Fibroblast of lung (primary cell): Measurements from ENCODE around the gene EEFSEC. TPM values are rescaled to one million over a fixed set of nuclear protein-coding genes. Genes with fewer than 3 reads are reported as not detected.

ENCODE experiments used
- DNase-seq, 2 donors: peaks; one replicate each; pipeline versions ENCODE4 v3.0.0 to v3.0.0-alpha.2; 2010; ENCODE audit warnings: low read depth in 2 of 2
- H2AFZ ChIP-seq: 2 replicates; pipeline ENCODE4 v1.5.1; 2012; ENCODE audit warnings: low read length, control low read depth, inconsistent platforms
- H3K27ac ChIP-seq: 2 replicates; pipeline ENCODE4 v1.5.1; 2011; ENCODE audit warnings: low read length, control low read depth; ENCODE audit not compliant: insufficient read depth
- H3K27me3 ChIP-seq: 2 replicates; pipeline ENCODE4 v1.5.1; 2011; ENCODE audit warnings: mild to moderate bottlenecking, low read length; ENCODE audit not compliant: control insufficient read depth, insufficient read depth
- H3K36me3 ChIP-seq: 2 replicates; pipeline ENCODE4 v1.5.1; 2011; ENCODE audit warnings: low read length; ENCODE audit not compliant: control insufficient read depth, insufficient read depth
- H3K4me1 ChIP-seq: 2 replicates; pipeline ENCODE4 v1.5.1; 2011; ENCODE audit warnings: low read length; ENCODE audit not compliant: control insufficient read depth, insufficient read depth; ENCODE audit errors: extremely low read depth
- H3K4me2 ChIP-seq: 2 replicates; pipeline ENCODE4 v1.5.1; 2011; ENCODE audit warnings: low read length, control low read depth; ENCODE audit not compliant: insufficient read depth; ENCODE audit errors: extremely low read depth
- H3K4me3 ChIP-seq, 4 experiments: fragments of 200-600 bp in 1 of 4; sonication (generic) in 1 of 4; replicated peaks in 1 of 4; 2 replicates each; pipeline ENCODE4 v1.5.1; 2011 to 2016; ENCODE audit warnings: low read length in 4 of 4, low read depth in 3 of 4, mild to moderate bottlenecking in 3 of 4, control low read depth in 2 of 4, inconsistent platforms in 1 of 4, mixed read lengths in 1 of 4; ENCODE audit not compliant: insufficient read depth in 1 of 4; ENCODE audit errors: control extremely low read depth in 1 of 4
- H3K79me2 ChIP-seq: 2 replicates; pipeline ENCODE4 v1.5.1; 2012; ENCODE audit warnings: mild to moderate bottlenecking, low read length, inconsistent platforms; ENCODE audit not compliant: control insufficient read depth, insufficient read depth
- H3K9ac ChIP-seq: 2 replicates; pipeline ENCODE4 v1.5.1; 2011; ENCODE audit warnings: mild to moderate bottlenecking, low read length, control low read depth; ENCODE audit not compliant: insufficient read depth
- H3K9me3 ChIP-seq: 2 replicates; pipeline ENCODE4 v1.5.1; 2012; ENCODE audit warnings: low read depth, low read length; ENCODE audit not compliant: control insufficient read depth, insufficient read depth
- H4K20me1 ChIP-seq: 2 replicates; pipeline ENCODE4 v1.5.1; 2011; ENCODE audit warnings: low read length; ENCODE audit not compliant: control insufficient read depth, insufficient read depth; ENCODE audit errors: extremely low read depth
- EZH2 ChIP-seq: IDR thresholded peaks from 2 replicates; pipeline ENCODE4 v1.5.1; 2012; ENCODE audit warnings: low read length, control low read depth, mild to moderate bottlenecking; ENCODE audit errors: missing control alignments
- polyA plus RNA-seq, 2 donors: library from polyadenylated mRNA; depleted of rRNA in 1 of 2; stranded (reverse) in 1 of 2; unstranded in 1 of 2; fragments of >200 nt; gene quantifications; 2 replicates each; pipeline ENCODE4 v1.2.1, GENCODE V29; 2011 to 2012; ENCODE audit warnings: missing spikeins in 1 of 2
- total RNA-seq: library from RNA; depleted of rRNA; stranded (reverse); fragments of >200 nt; gene quantifications from 2 replicates; pipeline ENCODE4 v1.2.1, GENCODE V29; 2014
- TF ChIP-seq, protein P1 (sequence below), 2 donors: IDR thresholded peaks in 1 of 2; conservative IDR thresholded peaks in 1 of 2; 1 replicate in 1 of 2; 2 replicates in 1 of 2; pipeline ENCODE4 v1.5.1; 2011 to 2012; ENCODE audit warnings: low read length in 2 of 2, control low read depth in 1 of 2, inconsistent platforms in 1 of 2, low read depth in 1 of 2, mild to moderate bottlenecking in 1 of 2

Gene EEFSEC
- total and polyA plus RNA-seq, 2 donors (not counting 1 experiment from before 2014, with no cell fraction given): 2.6 to 5.0 TPM

DNA sequence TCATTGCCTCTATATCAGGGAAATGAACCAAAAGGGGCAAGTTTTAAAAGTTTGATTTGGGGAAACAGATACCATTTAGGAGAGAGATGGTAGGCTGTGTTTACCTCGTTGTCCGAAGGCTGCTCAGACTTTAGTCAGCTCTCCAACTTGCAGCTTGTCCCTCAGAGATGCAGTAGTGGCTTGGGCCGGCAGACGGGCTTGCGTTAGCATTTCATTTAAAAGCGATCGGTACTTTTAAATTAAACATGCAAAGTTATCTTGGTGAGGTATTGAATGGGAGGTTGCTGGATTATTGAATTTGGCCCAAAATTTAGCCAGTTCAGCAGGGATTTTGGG is 26.2 kb downstream of the EEFSEC start:
- Histone ChIP-seq H3K9ac (no peak overlapping the region), H3K36me3 (no peaks in the 10 kb centered on the region), H3K4me3 (peak overlapping the region in 3 of 4 experiments; percentile 22 to 52 (median 50)), H3K4me1 (no peaks in the 10 kb centered on the region), H2AFZ (peak overlapping the region; percentile 2), H3K79me2 (no peaks in the 10 kb centered on the region), H3K27ac (no peak overlapping the region), H4K20me1 (no peaks in the 10 kb centered on the region), H3K9me3 (no peaks in the 10 kb centered on the region), H3K27me3 (no peaks in the 10 kb centered on the region), H3K4me2 (peak overlapping the region; percentile 82)
- TF ChIP-seq, protein P1, sequence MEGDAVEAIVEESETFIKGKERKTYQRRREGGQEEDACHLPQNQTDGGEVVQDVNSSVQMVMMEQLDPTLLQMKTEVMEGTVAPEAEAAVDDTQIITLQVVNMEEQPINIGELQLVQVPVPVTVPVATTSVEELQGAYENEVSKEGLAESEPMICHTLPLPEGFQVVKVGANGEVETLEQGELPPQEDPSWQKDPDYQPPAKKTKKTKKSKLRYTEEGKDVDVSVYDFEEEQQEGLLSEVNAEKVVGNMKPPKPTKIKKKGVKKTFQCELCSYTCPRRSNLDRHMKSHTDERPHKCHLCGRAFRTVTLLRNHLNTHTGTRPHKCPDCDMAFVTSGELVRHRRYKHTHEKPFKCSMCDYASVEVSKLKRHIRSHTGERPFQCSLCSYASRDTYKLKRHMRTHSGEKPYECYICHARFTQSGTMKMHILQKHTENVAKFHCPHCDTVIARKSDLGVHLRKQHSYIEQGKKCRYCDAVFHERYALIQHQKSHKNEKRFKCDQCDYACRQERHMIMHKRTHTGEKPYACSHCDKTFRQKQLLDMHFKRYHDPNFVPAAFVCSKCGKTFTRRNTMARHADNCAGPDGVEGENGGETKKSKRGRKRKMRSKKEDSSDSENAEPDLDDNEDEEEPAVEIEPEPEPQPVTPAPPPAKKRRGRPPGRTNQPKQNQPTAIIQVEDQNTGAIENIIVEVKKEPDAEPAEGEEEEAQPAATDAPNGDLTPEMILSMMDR (conservative IDR thresholded peaks at IDR 0.05 in 1 of 2, IDR thresholded peaks at IDR 0.05 in 1 of 2; ENCODE audit: low read depth in 1 of 2, low read length in 2 of 2): no peak
- TF ChIP-seq EZH2: no peak
- DNase-seq: no peak

DNA sequence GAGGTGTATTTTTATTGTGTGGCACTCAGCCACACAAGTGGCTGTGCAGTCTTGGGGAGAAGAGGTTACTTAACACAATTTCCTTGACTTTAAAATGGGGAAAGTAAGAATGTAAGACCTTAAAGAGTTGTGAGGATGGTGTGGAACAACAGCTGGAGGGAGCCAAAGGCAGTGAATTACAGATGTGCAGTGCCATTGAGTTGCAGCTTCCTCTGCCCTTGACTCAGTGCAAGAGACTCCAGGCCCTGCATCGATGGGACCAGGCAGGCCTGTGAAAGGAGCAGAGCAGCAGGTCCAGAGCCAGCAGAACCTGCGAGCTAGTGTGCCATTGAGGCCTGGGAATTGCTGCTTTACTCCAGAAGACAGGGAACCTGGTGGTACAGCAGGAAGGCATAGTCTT is 27.2 kb downstream of the EEFSEC start:
- Histone ChIP-seq H3K79me2 (no peaks in the 10 kb centered on the region), H2AFZ (no peak overlapping the region)

DNA sequence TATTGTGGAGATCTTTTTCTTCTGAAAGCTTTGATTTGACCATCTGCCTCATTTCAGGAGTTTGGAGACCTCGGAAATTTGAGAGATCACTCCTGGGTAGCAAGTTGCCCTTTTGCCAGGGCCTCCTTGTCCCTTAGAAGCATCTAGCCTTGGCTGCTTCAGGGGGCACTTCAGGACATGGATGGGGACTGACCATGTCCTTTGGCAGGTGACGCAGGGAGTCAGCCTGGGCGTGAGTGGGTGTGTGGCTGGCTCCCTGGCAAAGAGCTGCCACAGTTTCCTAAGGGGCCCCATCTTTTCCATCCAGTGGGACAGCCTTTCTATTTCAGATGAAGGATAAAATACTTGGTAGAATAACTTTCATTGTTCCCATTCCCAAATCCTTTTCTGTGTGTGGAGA is 27.6 kb downstream of the EEFSEC start:
- Histone ChIP-seq H3K4me1 (no peaks in the 10 kb centered on the region), H3K27ac (no peak overlapping the region)

More for the DNA sequence above, 27.2 kb downstream of the EEFSEC start:
- H3K4me1 ChIP-seq: no peaks in the 10 kb centered on the region
- peak in 1 of 2 donors; percentile 39 for DNase-seq
- no peak overlapping the region for H3K27ac ChIP-seq
- no peak overlapping the region for H3K4me2 ChIP-seq
- H3K36me3 ChIP-seq: no peaks in the 10 kb centered on the region
- no peaks in the 10 kb centered on the region for H4K20me1 ChIP-seq
- H3K9me3 ChIP-seq: no peaks in the 10 kb centered on the region
- no peak overlapping the region for H3K4me3 ChIP-seq
- TF ChIP-seq EZH2: no peak
- TF ChIP-seq, protein P1 (conservative IDR thresholded peaks at IDR 0.05 in 1 of 2, IDR thresholded peaks at IDR 0.05 in 1 of 2; ENCODE audit: low read depth in 1 of 2, low read length in 2 of 2): no peak
- H3K9ac ChIP-seq: no peak overlapping the region
- H3K27me3 ChIP-seq: no peaks in the 10 kb centered on the region

More for the DNA sequence above, 27.6 kb downstream of the EEFSEC start:
- H3K27me3 ChIP-seq: no peaks in the 10 kb centered on the region
- H2AFZ ChIP-seq: no peak overlapping the region
- no peak for DNase-seq
- no peak overlapping the region for H3K4me2 ChIP-seq
- no peaks in the 10 kb centered on the region for H4K20me1 ChIP-seq
- H3K9ac ChIP-seq: no peak overlapping the region
- no peaks in the 10 kb centered on the region for H3K9me3 ChIP-seq
- no peaks in the 10 kb centered on the region for H3K36me3 ChIP-seq
- no peak overlapping the region for H3K4me3 ChIP-seq
- TF ChIP-seq, protein P1 (conservative IDR thresholded peaks at IDR 0.05 in 1 of 2, IDR thresholded peaks at IDR 0.05 in 1 of 2; ENCODE audit: low read depth in 1 of 2, low read length in 2 of 2): no peak
- H3K79me2 ChIP-seq: no peaks in the 10 kb centered on the region
